ENCODE data around the gene GNL2.

The GNL2 gene

GRCh38 chr1:37517569-37517968 is 78.2 kb downstream of the GNL2 start:
- H3K4me3 ChIP-seq (ENCODE audit: low read depth, low read length) = no peak overlapping the region
